Measurements from ENCODE around the gene RIC1.

The RIC1 gene

GRCh38 chr9:5630081-5630507, 1.2 kb downstream of the RIC1 start:
- no peak for TF ChIP-seq CTCF (IDR thresholded peaks at IDR 0.05; ENCODE audit: insufficient read depth, low read depth, low read length, missing control alignments)
- peak; percentile 45 for DNase-seq (ENCODE audit: low read depth)
- H3K4me3 ChIP-seq (ENCODE audit: low read length), result peak overlapping the region; percentile 64

DNA sequence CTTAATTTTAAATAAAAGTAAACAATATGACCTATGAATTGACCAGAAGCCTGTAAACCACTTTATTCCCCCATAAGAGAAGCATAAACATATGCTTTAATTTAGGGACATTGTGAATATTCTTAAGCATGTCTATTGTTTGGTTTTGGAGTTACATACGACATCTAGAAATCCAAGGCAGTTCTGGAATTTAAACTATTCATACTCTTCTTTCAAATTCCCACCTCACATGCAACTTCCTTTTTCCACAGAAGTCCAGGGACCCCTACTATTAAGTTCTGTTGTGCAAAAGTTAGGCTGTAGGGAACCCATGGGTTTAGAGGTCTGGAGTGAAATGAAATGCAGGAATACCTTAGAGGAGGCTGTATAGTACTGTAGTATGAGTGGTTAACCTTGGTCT, 2.1 kb downstream of the RIC1 start:
- DNase-seq (ENCODE audit: low read depth), result no peak
- no peak for TF ChIP-seq CTCF (IDR thresholded peaks at IDR 0.05; ENCODE audit: insufficient read depth, low read depth, low read length, missing control alignments)
- peak overlapping the region; percentile 64 for H3K4me3 ChIP-seq (ENCODE audit: low read length)

GRCh38 chr9:5632540-5632939, 3.6 kb downstream of the RIC1 start:
- DNase-seq (ENCODE audit: low read depth), result peak; percentile 39
- no peak overlapping the region for H3K4me3 ChIP-seq (ENCODE audit: low read length)
- TF ChIP-seq CTCF (IDR thresholded peaks at IDR 0.05; ENCODE audit: insufficient read depth, low read depth, low read length, missing control alignments), result no peak

- peak; percentile 84 for DNase-seq (ENCODE audit: low read depth)
- no peak overlapping the region for H3K4me3 ChIP-seq (ENCODE audit: low read length)
- no peak for TF ChIP-seq CTCF (IDR thresholded peaks at IDR 0.05; ENCODE audit: insufficient read depth, low read depth, low read length, missing control alignments)
Observed at GRCh38 chr9:5633243-5633642, 4.3 kb downstream of the RIC1 start.

DNA sequence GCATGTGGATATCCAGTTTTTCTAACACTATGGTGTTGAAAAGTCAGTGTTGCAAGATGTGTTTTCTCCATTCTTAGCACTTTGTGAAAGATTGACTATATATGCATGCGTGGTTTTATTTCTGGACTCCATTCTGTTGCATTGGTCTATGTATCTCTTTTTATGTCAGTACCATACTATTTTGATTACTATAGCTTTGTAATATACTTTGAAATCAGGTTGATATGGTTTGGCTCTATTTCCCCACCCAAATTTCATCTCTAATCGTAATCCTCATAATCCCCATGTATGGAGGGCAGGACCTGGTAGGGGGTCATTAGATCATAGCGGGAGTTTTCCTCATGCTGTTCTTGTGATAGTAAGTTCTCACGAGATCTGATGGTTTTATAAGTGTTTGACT, 6.5 kb downstream of the RIC1 start:
- DNase-seq (ENCODE audit: low read depth), result no peak
- no peak overlapping the region for H3K4me3 ChIP-seq (ENCODE audit: low read length)
- no peak for TF ChIP-seq CTCF (IDR thresholded peaks at IDR 0.05; ENCODE audit: insufficient read depth, low read depth, low read length, missing control alignments)

DNA sequence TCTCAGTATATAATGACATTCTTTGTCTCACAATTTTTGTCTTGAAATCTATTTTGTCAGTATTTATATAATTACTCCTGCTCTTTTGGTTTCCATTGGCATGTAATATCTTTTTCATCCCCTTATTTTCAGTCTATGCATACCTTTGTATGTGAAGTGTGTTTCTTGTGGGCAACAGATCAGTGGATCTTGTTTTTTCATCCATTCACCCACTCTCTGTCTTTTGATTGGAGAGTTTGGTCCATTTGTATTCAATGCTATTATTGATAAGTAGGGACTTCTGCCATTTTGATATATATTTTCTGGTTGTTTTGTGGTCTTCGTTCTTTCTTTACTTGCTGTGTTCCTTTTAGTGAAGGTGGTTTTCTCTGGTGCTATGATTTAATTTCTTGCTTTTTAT, 10.9 kb downstream of the RIC1 start:
- no peak for TF ChIP-seq CTCF (IDR thresholded peaks at IDR 0.05; ENCODE audit: insufficient read depth, low read depth, low read length, missing control alignments)
- DNase-seq (ENCODE audit: low read depth), result no peak
- H3K4me3 ChIP-seq (ENCODE audit: low read length), result no peak overlapping the region

- H3K4me3 ChIP-seq (ENCODE audit: low read length), result no peak overlapping the region
- DNase-seq (ENCODE audit: low read depth), result no peak
- TF ChIP-seq CTCF (IDR thresholded peaks at IDR 0.05; ENCODE audit: insufficient read depth, low read depth, low read length, missing control alignments), result no peak
Observed at GRCh38 chr9:5642170-5642569, 13.3 kb downstream of the RIC1 start.

Measured in epithelial cell of esophagus (primary cell).